Transverse colon (tissue), 4 donors: ENCODE results near the gene RMDN3. TPM values are rescaled to one million over a fixed set of nuclear protein-coding genes. Genes with fewer than 3 reads are reported as not detected.

ENCODE experiments used
- DNase-seq: peaks from one replicate; pipeline ENCODE4 v3.0.0-alpha.2; 2019
- H3K27ac ChIP-seq, 4 donors: fragments of 200-600 bp; sonication (generic); 2 replicates each; pipeline ENCODE4 v1.5.1; 2016 to 2018; ENCODE audit warnings: inconsistent platforms in 4 of 4
- H3K27me3 ChIP-seq: fragments of 200-600 bp; sonication (generic); 2 replicates; pipeline ENCODE4 v1.5.1; 2017; ENCODE audit warnings: inconsistent platforms
- H3K36me3 ChIP-seq, 4 donors: fragments of 200-600 bp; sonication (generic); 2 replicates each; pipeline ENCODE4 v1.5.1; 2017 to 2019; ENCODE audit warnings: inconsistent platforms in 4 of 4
- H3K4me1 ChIP-seq, 4 donors: fragments of 200-600 bp; sonication (generic); 2 replicates each; pipeline ENCODE4 v1.5.1; 2017 to 2020; ENCODE audit warnings: inconsistent platforms in 4 of 4
- H3K4me3 ChIP-seq, 4 donors: fragments of 200-600 bp; sonication (generic); 1 replicate in 1 of 4; 2 replicates in 3 of 4; pipeline versions ENCODE4 v1.5.1 to v1.6.1; 2017 to 2019; ENCODE audit warnings: inconsistent platforms in 4 of 4
- H3K9me3 ChIP-seq, 2 donors: fragments of 200-600 bp; sonication (generic); 2 replicates each; pipeline ENCODE4 v1.5.1; 2017 to 2019; ENCODE audit warnings: inconsistent platforms in 2 of 2
- CTCF ChIP-seq, 5 experiments: fragments of 200-600 bp in 3 of 5; fragments of 450-650 bp in 2 of 5; sonication (generic) in 3 of 5; IDR thresholded peaks; 1 replicate in 2 of 5; 2 replicates in 3 of 5; pipeline ENCODE4 v1.5.1; 2016 to 2017; ENCODE audit warnings: antibody characterized with exemption in 5 of 5, inconsistent platforms in 3 of 5, mild to moderate bottlenecking in 2 of 5, moderate library complexity in 1 of 5
- EP300 ChIP-seq: sonication (generic); formaldehyde crosslinking; IDR thresholded peaks from one replicate; pipeline ENCODE4 v1.6.1; 2017; ENCODE audit warnings: antibody characterized with exemption, low read depth
- POLR2A ChIP-seq: fragments of 450-650 bp; IDR thresholded peaks from one replicate; pipeline ENCODE4 v1.6.1; 2016; ENCODE audit warnings: antibody characterized with exemption, mild to moderate bottlenecking, moderate library complexity
- POLR2AphosphoS5 ChIP-seq, 3 donors: sonication (generic); formaldehyde crosslinking; IDR thresholded peaks; one replicate each; pipeline ENCODE4 v1.6.1; 2016; ENCODE audit warnings: antibody characterized with exemption in 3 of 3
- WGBS, 2 donors: methylation state at CpG; one replicate each; pipeline ENCODE4 v1.1.5; 2018; ENCODE audit warnings: low coverage in 1 of 2; 5-methylcytosine and 5-hydroxymethylcytosine counted together
- in situ Hi-C, 4 donors: fragments of 200-750 bp; cut with MboI; loops; one replicate each; pipeline versions ENCODE4 v1.15.0 to v1.15.1; 2017; ENCODE audit warnings: low sequenced_read_pairs in 3 of 4, low pct_ligation_motif_present in 1 of 4, low pct_unique_long_range_greater_than_20kb in 1 of 4
- intact Hi-C: fragments of 100-400 bp; cut with DNase I; formaldehyde crosslinking; loops from one replicate; pipeline ENCODE4 v1.15.1; 2023; ENCODE audit warnings: low total_unique reads
- total RNA-seq, 4 donors: library from RNA; depleted of rRNA; stranded (reverse); fragments of >200 nt; gene quantifications; one replicate each; pipeline ENCODE4 v1.1.0, GENCODE V29; 2016

RMDN3 gene
- total RNA-seq, 4 donors from 2014 or later, result 16.5 to 131 (median 32.7) TPM

GRCh38 chr15:40769274-40770146 lies 14.5 kb upstream of the RMDN3 start, which contains the start of gene C15orf62:
TSS of gene C15orf62 (plus strand) at chr15:40769980. CDS start at chr15:40770496, 516 bp downstream.
- Histone ChIP-seq H3K27ac (peak within 1 kb of the TSS; percentile 77 to 88 (median 80)), H3K27me3 (no peaks in the 10 kb centered on the region), H3K4me1 (peaks cover 19 to 52% (median 46%) of the 10 kb centered on the region in 4 donors), H3K4me3 (peak within 1 kb of the TSS in 1 of 4 donors; percentile 5), H3K9me3 (no peaks in the 10 kb centered on the region), H3K36me3 (peaks cover 0 to 7% (median 3%) of the 10 kb centered on the region in 4 donors)
- WGBS, 2 donors, result 4 to 26% methylated on average over 5 to 28 of the region's 28 CpGs
- TF ChIP-seq CTCF (IDR thresholded peaks at IDR 0.05) (no peak), EP300 (no peak), POLR2A (no peak), POLR2AphosphoS5 (IDR thresholded peaks at IDR 0.05) (no peak)
- intact Hi-C loops (no loop called here), in situ Hi-C loops (loop anchor here in 3 of 4 donors (10.0 to 25.0 kb wide), 3 partner anchors 75 to 182 kb away; partner anchors contain the start of genes KNL1 (in 1 of the 3) and RAD51 (in 1 of the 3))
- peak; percentile 66 for DNase-seq

GRCh38 chr15:40768521-40769273 lies 13.6 kb upstream of the RMDN3 start:
- H3K27me3 ChIP-seq, result no peaks in the 10 kb centered on the region
- TF ChIP-seq POLR2A, result no peak
- peak in 1 of 3 donors; percentile 5 for TF ChIP-seq POLR2AphosphoS5 (IDR thresholded peaks at IDR 0.05)
- peak overlapping the region in 1 of 4 donors; percentile 5 for H3K4me3 ChIP-seq
- peak; percentile 66 for DNase-seq
- 54% methylated on average over 21 of the region's 21 CpGs; no CpG with 5 or more reads in 1 of the 2 donors for WGBS, 2 donors
- H3K4me1 ChIP-seq, result peaks cover 20 to 60% (median 53%) of the 10 kb centered on the region in 4 donors
- intact Hi-C loops, result no loop called here
- in situ Hi-C loops, result loop anchor here in 1 of 4 donors (25.0 kb wide), 1 partner anchor 181 kb away; the partner anchor contains the start of gene KNL1
- peak overlapping the region; percentile 77 to 88 (median 80) for H3K27ac ChIP-seq
- H3K9me3 ChIP-seq, result no peaks in the 10 kb centered on the region
- peaks cover 0 to 6% (median 0%) of the 10 kb centered on the region in 4 donors for H3K36me3 ChIP-seq

- no peaks in the 10 kb centered on the region for H3K27me3 ChIP-seq
- intact Hi-C loops, result no loop called here
- peak overlapping the region; percentile 77 to 88 (median 80) for H3K27ac ChIP-seq
- H3K36me3 ChIP-seq, result no peaks in the 10 kb centered on the region
- in situ Hi-C loops, result loop anchor here in 1 of 4 donors (25.0 kb wide), 1 partner anchor 181 kb away; the partner anchor contains the start of gene KNL1
- 73 to 87% methylated on average over 2 to 28 of the region's 29 CpGs for WGBS, 2 donors
- no peaks in the 10 kb centered on the region for H3K9me3 ChIP-seq
- H3K4me1 ChIP-seq, result peaks cover 20 to 67% (median 60%) of the 10 kb centered on the region in 4 donors
- TF ChIP-seq CTCF (IDR thresholded peaks at IDR 0.05), result no peak
- no peak for TF ChIP-seq POLR2A
- no peak for TF ChIP-seq POLR2AphosphoS5 (IDR thresholded peaks at IDR 0.05)
- TF ChIP-seq EP300, result no peak
- no peak overlapping the region for H3K4me3 ChIP-seq
- DNase-seq, result no peak
Observed at GRCh38 chr15:40767838-40768500, 12.9 kb upstream of the RMDN3 start.
